HEK293T (cell line): ENCODE data around the gene ROR1.

Experiments
- CTBP1 ChIP-seq: fragments of 450-650 bp; IDR thresholded peaks from 2 replicates; pipeline ENCODE4 v1.6.1; 2016; ENCODE audit warnings: borderline replicate concordance
- ELF4 ChIP-seq: fragments of 450-650 bp; IDR thresholded peaks from 2 replicates; pipeline ENCODE4 v1.6.1; 2017; ENCODE audit warnings: antibody characterized with exemption
- FOXA1 ChIP-seq: fragments of 450-650 bp; IDR thresholded peaks from 2 replicates; pipeline ENCODE4 v1.6.1; 2016; ENCODE audit warnings: mild to moderate bottlenecking
- FOXK2 ChIP-seq: fragments of 450-650 bp; IDR thresholded peaks from 2 replicates; pipeline ENCODE4 v1.6.1; 2016; ENCODE audit warnings: mild to moderate bottlenecking
- PKNOX1 ChIP-seq: fragments of 450-650 bp; IDR thresholded peaks from 2 replicates; pipeline ENCODE4 v1.6.1; 2016
- SP1 ChIP-seq: fragments of 450-650 bp; IDR thresholded peaks from 2 replicates; pipeline ENCODE4 v1.6.1; 2017
- SUZ12 ChIP-seq: fragments of 450-650 bp; IDR thresholded peaks from 2 replicates; pipeline ENCODE4 v1.6.1; 2016; ENCODE audit warnings: mild to moderate bottlenecking

GRCh38 chr1:64107118-64107519, 333.3 kb downstream of the ROR1 start:
- TF ChIP-seq CTBP1 (no peak), SP1 (no peak), ELF4 (no peak), FOXK2 (no peak), PKNOX1 (no peak), FOXA1 (no peak), SUZ12 (no peak)
